ENCODE results near the gene KAZN. TPM values are rescaled to one million over a fixed set of nuclear protein-coding genes. Genes with fewer than 3 reads are reported as not detected.

The KAZN gene
- total RNA-seq, 1 donor, result 3.9 TPM

DNA sequence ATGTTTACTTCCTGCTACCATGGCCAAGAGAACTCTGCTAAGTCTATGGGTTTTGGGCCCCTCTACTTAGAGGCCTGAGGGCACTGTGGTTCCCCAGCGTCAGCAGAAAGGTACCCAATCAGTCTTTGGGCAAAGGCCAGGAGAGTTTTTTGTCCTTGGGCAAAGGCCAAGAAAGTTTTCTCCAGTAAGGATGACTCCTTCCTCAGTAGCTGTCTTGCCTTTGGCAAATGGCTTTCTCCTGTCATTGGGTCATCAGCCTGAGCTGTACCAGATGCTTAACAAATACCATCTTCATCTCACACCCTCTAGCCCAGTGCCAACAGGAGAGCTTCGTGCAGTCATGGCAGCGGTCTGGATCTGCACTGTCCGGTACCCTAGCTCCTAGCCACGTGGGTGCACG lies 355.7 kb downstream of the KAZN start:
- H3K4me3 ChIP-seq (ENCODE audit: low read depth, low read length), result no peak overlapping the region
- TF ChIP-seq, protein P1, sequence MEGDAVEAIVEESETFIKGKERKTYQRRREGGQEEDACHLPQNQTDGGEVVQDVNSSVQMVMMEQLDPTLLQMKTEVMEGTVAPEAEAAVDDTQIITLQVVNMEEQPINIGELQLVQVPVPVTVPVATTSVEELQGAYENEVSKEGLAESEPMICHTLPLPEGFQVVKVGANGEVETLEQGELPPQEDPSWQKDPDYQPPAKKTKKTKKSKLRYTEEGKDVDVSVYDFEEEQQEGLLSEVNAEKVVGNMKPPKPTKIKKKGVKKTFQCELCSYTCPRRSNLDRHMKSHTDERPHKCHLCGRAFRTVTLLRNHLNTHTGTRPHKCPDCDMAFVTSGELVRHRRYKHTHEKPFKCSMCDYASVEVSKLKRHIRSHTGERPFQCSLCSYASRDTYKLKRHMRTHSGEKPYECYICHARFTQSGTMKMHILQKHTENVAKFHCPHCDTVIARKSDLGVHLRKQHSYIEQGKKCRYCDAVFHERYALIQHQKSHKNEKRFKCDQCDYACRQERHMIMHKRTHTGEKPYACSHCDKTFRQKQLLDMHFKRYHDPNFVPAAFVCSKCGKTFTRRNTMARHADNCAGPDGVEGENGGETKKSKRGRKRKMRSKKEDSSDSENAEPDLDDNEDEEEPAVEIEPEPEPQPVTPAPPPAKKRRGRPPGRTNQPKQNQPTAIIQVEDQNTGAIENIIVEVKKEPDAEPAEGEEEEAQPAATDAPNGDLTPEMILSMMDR (IDR thresholded peaks at IDR 0.05; ENCODE audit: insufficient read depth, low read length), result no peak
- peak; percentile 28 for DNase-seq (ENCODE audit: low read depth)

DNA sequence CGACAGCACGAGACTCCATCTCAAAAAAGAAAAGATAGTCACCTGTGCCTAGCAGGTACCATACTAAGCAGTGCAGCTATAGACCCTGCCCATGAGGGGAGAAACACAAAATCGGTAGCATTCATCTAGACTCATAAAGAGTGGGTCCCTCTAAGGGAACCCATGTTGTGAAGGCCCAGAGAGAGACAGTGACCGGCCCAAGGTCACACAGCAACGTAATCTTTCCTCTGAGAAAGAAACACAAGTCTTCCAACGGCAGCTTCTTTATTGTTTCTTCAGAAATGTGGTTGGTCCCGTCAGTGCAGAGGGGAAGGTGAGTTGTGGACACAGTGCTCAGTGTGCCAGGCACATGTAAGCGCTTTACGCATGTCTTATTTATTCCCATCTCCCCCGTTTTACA lies 356.4 kb downstream of the KAZN start:
- no peak for DNase-seq (ENCODE audit: low read depth)
- H3K4me3 ChIP-seq (ENCODE audit: low read depth, low read length), result no peak overlapping the region
- TF ChIP-seq, protein P1 (IDR thresholded peaks at IDR 0.05; ENCODE audit: insufficient read depth, low read length), result no peak

DNA sequence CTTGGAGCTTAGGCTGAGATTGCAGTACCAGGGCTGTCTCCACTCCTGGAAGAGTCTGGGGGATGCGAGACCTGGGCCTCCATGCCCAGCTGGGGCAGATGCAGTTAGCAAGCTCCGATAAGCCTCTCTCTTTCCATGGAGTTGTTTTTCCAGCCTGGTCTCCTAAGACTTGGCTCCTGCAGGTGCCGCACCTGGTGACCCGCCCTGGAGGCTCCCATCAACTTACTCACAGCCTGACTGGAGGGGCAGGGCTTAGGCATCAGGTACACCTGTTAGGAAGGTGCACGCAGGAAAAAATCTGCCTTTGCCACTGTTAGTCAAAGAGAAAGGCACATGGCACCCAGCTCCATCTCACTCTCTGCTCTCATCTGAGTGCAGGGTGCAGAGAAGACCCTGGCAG lies 356.9 kb downstream of the KAZN start:
- no peak for DNase-seq (ENCODE audit: low read depth)
- TF ChIP-seq, protein P1 (IDR thresholded peaks at IDR 0.05; ENCODE audit: insufficient read depth, low read length), result no peak
- H3K4me3 ChIP-seq (ENCODE audit: low read depth, low read length), result no peak overlapping the region

DNA sequence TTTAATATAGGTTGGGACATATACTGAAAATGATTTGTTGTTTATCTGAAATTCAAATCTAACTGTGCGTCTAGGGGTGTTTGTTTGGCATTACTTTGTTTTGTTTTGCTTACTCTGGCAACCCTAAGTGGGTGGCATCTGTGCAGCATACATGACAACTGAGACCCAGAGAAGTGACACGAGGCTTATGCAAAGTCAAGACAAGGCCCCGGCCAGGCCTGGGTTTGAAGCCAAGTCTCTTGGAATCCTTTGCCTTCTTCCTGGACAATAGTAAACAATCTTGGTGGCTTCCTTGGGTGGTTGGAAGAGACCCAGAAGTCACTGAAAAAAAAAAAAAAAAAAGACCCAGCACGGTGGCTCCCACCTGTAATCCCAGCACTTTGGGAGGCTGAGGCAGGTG lies 357.5 kb downstream of the KAZN start:
- no peak for DNase-seq (ENCODE audit: low read depth)
- no peak overlapping the region for H3K4me3 ChIP-seq (ENCODE audit: low read depth, low read length)
- TF ChIP-seq, protein P1 (IDR thresholded peaks at IDR 0.05; ENCODE audit: insufficient read depth, low read length), result no peak

DNA sequence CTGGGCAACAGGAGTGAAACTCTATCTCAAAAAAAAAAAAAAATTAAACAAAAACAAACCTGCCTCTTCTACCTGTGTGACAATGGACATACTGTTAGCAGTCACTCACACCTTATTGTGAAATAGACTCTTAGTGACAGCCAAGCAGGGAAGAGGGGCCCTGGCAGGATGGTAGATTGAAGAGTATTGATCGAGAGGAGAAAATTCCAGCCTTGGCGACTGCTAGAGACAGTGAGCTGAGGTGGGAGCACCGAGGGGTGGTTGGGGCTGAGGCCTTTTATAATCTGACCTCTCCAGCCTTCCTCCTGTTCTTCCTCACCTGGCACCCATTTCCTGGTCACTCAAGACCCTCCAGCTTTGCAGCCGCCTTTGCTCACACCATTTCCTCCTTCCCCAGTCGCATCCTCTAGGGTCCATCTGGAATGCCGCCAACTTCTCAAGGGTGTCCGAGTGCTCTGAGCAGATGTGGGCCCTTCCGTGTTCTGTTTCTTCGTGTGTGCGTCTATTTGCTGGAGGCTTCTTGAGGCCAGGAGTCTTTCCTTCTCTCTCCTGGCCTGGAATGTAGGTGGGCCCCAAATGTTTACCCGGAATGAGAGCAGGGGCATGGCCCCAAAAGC lies 358.2 kb downstream of the KAZN start:
- no peak for DNase-seq (ENCODE audit: low read depth)
- TF ChIP-seq, protein P1 (IDR thresholded peaks at IDR 0.05; ENCODE audit: insufficient read depth, low read length), result no peak
- H3K4me3 ChIP-seq (ENCODE audit: low read depth, low read length), result no peak overlapping the region

DNA sequence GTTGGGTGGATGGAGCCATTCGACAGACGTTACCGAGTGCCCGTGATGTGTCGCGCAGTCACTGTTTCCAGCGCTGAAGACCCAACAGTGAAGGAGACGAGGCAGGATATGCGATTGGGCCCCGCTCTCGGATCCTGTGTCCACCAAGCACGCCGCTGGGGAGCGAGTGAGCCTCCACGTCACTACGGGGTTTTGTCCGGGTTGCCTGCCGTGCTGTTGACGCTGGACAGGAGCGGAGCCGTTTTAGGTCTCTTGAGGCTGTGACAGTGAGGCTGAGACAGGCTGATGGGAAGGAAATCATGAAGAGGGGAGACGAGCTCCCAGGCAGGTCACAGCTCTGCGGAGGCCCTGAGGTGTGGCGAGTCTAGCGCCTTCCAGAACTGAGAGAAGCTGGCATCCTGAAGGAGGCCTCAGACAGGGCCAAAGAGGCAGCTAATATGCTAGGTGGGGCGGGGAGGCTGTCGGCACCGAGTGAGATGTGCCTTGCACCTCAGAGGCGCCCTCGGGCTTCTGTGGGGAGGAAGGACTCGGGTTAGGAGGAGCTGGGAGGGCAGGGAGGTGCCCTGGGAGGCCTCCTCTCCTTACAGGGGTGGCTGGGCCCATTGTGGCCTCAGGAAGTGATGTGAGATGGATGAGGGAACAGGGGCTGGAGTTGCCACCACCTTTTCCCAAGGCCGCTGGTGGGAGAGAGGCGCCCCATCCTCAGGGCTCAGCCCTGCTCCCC lies 359.1 kb downstream of the KAZN start:
- no peak overlapping the region for H3K4me3 ChIP-seq (ENCODE audit: low read depth, low read length)
- no peak for DNase-seq (ENCODE audit: low read depth)
- TF ChIP-seq, protein P1 (IDR thresholded peaks at IDR 0.05; ENCODE audit: insufficient read depth, low read length), result no peak

All from fibroblast of the aortic adventitia (primary cell).